UCSD-AML1 (cell line): ENCODE data around the gene RBMY1D.
"Not testable (repeated sequence)": the region's sequence is repeated elsewhere in the genome, so short reads cannot be mapped to it uniquely, and the experiment has no call there.

Source experiments
- DNase-seq: peaks from one replicate; lab custom pipeline; 2025; ENCODE audit not compliant: unreplicated experiment; lab: John Stamatoyannopoulos, UW

The RBMY1D gene

DNA sequence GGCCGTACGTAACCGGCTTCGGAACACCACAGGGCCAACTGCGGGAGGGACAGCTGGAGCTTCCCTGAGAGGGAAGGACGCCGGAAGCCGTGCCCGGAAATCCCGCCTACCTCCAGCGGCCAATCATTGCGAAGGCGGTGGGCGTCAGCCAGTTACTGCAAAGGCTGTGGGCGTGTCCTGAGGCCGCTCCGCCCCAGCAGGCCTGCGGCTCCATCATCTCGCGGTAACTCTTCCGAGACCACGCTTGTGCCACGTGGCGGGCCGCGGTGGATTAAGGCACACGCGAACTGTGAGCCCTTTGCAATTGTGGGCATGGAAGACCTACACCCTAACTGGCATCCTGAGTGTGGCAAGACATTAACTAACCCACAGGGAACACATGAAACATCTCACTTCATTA, at the start of gene RBMY1D:
RBMY1D (minus strand) TSS at position 101 of the 400 bp plus-strand sequence. CDS start 2,013 bp downstream, outside the sequence.
- not testable (repeated sequence) for DNase-seq

GRCh38 chrY:21917932-21918331, 23.6 kb upstream of the RBMY1D start, which contains the start of gene RBMY1E:
Gene RBMY1E (minus strand): TSS chrY:21918032. CDS start chrY:21916054, 1,978 bp downstream.
- not testable (repeated sequence) for DNase-seq

GRCh38 chrY:21869407-21870076, 24.8 kb downstream of the RBMY1D start:
- not testable (repeated sequence) for DNase-seq

DNA sequence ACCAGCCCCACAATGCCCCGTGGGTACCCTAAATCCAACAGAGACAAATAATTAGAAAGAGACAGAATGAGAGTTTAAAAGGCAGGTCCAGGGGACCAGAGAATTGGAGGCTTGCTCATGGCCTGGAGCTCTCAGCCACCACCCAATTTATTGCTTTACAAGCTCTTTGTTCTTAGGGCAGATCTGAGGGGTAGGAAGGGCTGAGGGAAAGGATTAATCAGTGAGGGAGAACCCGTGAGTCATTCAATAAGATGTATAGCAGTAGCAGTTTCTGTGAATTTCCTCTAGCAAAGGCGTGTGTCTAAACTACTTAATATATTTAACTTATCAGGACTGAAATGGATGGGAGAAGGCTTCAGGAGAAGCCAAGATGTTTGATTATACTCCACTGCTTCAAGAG, 48.8 kb downstream of the RBMY1D start:
- DNase-seq = no peak

DNA sequence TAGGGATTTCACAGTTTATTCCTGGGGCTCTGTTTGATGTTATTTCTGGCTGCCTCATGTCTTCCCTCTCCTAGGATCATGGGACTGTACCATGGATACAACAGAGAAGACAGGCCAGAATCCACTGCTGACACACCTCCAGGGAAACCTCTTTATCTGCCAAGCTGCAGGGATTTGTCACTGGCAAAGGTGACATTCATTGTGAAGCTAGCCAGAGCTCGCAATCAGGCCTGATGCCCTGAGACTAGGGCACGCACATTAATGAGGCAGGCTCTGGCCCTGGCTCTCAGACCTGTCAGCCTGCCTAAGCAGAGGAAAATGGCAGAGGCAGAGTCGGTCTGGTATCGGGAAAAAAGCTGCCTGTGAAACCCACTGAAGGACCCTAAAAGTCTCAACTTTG, 52.2 kb downstream of the RBMY1D start:
- no peak for DNase-seq

DNA sequence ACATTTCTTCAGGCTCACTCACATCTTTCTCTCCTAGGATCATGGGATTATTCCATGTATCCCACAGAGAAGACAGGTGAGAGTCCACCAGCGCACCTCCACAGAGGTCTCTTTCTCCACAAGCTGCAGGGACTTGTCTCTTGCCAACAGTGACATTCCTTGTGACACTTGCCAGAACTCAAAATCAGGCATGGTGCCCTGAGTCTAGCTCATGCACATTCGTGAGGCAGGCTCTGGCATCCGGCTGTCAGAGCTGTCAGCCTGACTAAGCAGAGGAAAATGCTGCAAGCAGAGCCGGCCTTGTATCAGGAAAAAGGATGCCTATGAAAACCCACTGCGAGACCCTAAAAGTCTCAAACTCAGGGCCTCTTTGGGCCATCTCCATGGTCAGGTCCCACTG, 54.8 kb downstream of the RBMY1D start:
- no peak for DNase-seq

GRCh38 chrY:21836343-21836742, 58.0 kb downstream of the RBMY1D start:
- no peak for DNase-seq

GRCh38 chrY:21835052-21835451, 59.3 kb downstream of the RBMY1D start:
- no peak for DNase-seq
